Choroid plexus epithelial cell (primary cell): Measurements from ENCODE around the gene VWA5B2.

Experiments used
- DNase-seq: peaks from one replicate; pipeline ENCODE4 v3.0.0-alpha.2; 2010; ENCODE audit warnings: low read depth
- H3K4me3 ChIP-seq: 2 replicates; pipeline ENCODE4 v1.5.1; 2011; ENCODE audit warnings: low read depth, mild to moderate bottlenecking, control low read depth, low read length, moderate library complexity
- TF ChIP-seq, protein P1 (sequence below): conservative IDR thresholded peaks from 2 replicates; pipeline ENCODE4 v1.5.1; 2011; ENCODE audit warnings: low read depth, mild to moderate bottlenecking, control low read depth, inconsistent platforms, low read length, moderate library complexity

Gene VWA5B2

DNA sequence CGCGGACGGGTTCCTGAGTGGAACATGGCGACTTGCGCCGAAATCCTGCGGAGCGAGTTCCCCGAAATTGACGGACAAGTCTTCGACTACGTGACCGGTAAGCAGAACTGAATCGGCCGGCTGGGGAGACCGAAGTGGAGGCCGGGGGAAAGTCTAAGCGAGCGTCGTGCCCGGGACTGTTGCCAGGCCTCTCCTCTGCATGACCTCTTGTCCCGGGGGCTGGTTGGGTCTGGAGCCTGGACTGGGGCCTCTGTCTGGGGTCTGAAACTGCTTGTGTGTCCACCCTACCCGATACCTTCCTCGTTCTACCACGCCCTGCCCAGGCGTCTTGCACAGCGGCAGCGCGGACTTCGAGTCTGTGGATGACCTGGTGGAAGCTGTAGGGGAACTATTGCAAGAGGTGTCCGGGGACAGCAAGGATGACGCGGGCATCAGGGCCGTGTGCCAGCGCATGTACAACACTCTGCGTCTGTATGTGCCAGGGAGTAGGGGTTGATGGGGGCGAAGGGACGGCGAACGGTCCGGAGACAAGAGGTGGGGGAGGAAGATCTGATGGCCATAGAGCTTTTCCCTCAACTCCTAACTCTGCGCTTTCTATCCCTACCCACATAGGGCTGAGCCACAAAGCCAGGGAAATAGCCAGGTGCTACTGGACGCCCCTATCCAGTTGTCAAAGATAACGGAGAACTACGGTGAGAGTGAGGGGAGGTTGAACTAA, 43.0 kb upstream of the VWA5B2 start, which contains the start of gene ABCF3:
Gene ABCF3 (plus strand): TSS at position 16 of the 718 bp plus-strand sequence. CDS start 9 bp downstream, at position 25.
- DNase-seq: peak; percentile 49
- H3K4me3 ChIP-seq: peak within 1 kb of the TSS; percentile 97
- TF ChIP-seq, protein P1, sequence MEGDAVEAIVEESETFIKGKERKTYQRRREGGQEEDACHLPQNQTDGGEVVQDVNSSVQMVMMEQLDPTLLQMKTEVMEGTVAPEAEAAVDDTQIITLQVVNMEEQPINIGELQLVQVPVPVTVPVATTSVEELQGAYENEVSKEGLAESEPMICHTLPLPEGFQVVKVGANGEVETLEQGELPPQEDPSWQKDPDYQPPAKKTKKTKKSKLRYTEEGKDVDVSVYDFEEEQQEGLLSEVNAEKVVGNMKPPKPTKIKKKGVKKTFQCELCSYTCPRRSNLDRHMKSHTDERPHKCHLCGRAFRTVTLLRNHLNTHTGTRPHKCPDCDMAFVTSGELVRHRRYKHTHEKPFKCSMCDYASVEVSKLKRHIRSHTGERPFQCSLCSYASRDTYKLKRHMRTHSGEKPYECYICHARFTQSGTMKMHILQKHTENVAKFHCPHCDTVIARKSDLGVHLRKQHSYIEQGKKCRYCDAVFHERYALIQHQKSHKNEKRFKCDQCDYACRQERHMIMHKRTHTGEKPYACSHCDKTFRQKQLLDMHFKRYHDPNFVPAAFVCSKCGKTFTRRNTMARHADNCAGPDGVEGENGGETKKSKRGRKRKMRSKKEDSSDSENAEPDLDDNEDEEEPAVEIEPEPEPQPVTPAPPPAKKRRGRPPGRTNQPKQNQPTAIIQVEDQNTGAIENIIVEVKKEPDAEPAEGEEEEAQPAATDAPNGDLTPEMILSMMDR: no peak

GRCh38 chr3:184186902-184187207, 42.5 kb upstream of the VWA5B2 start:
- TF ChIP-seq, protein P1: no peak
- no peak for DNase-seq
- H3K4me3 ChIP-seq: peak overlapping the region; percentile 97

GRCh38 chr3:184188080-184188479, 41.3 kb upstream of the VWA5B2 start:
- H3K4me3 ChIP-seq: no peak overlapping the region
- no peak for DNase-seq
- TF ChIP-seq, protein P1: no peak

DNA sequence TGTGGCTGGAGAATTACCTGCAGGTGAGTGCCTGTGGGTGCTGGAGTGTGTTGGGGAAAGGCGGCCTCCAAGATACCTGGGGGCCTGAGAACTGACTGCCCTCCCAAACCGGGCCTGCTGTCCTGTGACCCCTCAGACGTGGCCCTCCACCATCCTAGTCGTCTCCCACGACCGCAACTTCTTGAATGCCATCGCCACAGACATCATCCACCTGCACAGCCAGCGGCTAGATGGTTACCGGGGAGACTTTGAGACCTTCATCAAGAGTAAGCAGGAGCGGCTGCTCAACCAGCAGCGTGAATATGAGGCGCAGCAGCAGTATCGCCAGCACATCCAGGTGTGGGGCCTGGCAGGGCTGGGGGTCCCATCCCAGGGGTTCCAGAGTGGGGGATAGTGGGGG, 40.0 kb upstream of the VWA5B2 start:
- TF ChIP-seq, protein P1: no peak

GRCh38 chr3:184192889-184193288, 36.5 kb upstream of the VWA5B2 start:
- DNase-seq: no peak
- H3K4me3 ChIP-seq: no peak overlapping the region
- TF ChIP-seq, protein P1: no peak

More for the DNA sequence above, 40.0 kb upstream of the VWA5B2 start:
- no peak for DNase-seq
- H3K4me3 ChIP-seq: no peak overlapping the region

DNA sequence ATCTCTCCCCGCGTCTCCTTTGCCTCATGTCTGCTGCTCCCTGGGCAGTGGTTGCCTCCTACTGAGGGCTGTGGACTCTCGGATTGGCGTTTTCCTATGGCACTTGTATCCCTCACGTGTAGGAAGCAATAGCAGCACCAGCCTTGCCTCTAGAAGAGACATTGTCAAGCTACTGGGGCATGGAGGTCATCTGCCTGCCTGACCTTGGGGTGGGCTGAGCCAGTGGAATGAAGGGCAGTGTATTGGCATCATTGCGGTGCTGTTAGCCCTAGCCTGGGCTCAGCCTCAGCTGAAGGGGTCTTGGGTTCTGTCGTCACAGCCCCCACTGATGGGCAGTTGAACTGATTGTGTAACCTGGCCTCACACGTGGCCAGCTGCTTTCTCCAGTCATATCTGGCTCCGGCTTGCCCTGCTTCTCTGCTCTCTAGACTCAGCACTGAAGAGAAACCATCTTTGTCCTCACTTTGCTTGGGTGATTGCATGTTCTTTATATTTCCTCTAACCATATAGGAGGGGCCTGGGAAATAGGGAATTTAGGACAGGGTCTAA, 35.3 kb upstream of the VWA5B2 start:
- TF ChIP-seq, protein P1: no peak
- H3K4me3 ChIP-seq: no peak overlapping the region
- no peak for DNase-seq

GRCh38 chr3:184196536-184196935, 32.8 kb upstream of the VWA5B2 start:
- no peak for DNase-seq
- TF ChIP-seq, protein P1: no peak
- no peak overlapping the region for H3K4me3 ChIP-seq
